GM23338 (cell line): Measurements from ENCODE around the gene CRYZL1. TPM values are rescaled to one million over a fixed set of nuclear protein-coding genes. Genes with fewer than 3 reads are reported as not detected.

ENCODE experiments used
- ATAC-seq: fragments of 200-7000 bp; cut with Tn5 transposase; 3 replicates; pipeline ENCODE4 v1.9.1; 2020
- DNase-seq: peaks from one replicate; pipeline ENCODE4 v3.0.0-alpha.2; 2015; ENCODE audit warnings: low spot score
- H2AFZ ChIP-seq: fragments of 200-600 bp; sonication (generic); 2 replicates; pipeline ENCODE4 v1.8.0; 2016; ENCODE audit warnings: antibody characterized with exemption, mild to moderate bottlenecking, moderate library complexity
- H3F3A ChIP-seq: fragments of 200-600 bp; sonication (generic); replicated peaks from 2 replicates; pipeline ENCODE4 v1.8.0; 2017; ENCODE audit warnings: antibody characterized with exemption, mixed run types, low read depth
- H3K27ac ChIP-seq: fragments of 200-600 bp; sonication (generic); 2 replicates; pipeline ENCODE4 v1.6.1; 2016; ENCODE audit warnings: low read depth
- H3K27me3 ChIP-seq: fragments of 200-600 bp; sonication (generic); 2 replicates; pipeline ENCODE4 v1.8.0; 2016; ENCODE audit warnings: mild to moderate bottlenecking, mixed run types, moderate library complexity; ENCODE audit not compliant: insufficient read depth
- H3K36me3 ChIP-seq: fragments of 200-600 bp; sonication (generic); 2 replicates; pipeline ENCODE4 v1.8.0; 2016; ENCODE audit warnings: mild to moderate bottlenecking; ENCODE audit not compliant: insufficient read depth
- H3K4me1 ChIP-seq: fragments of 200-600 bp; sonication (generic); 2 replicates; pipeline ENCODE4 v1.8.0; 2016; ENCODE audit warnings: mild to moderate bottlenecking, moderate library complexity; ENCODE audit not compliant: insufficient read depth
- H3K4me2 ChIP-seq: fragments of 200-600 bp; sonication (generic); 2 replicates; pipeline ENCODE4 v1.7.1; 2017; ENCODE audit warnings: mixed run types
- H3K4me3 ChIP-seq: fragments of 200-600 bp; sonication (generic); 2 replicates; pipeline ENCODE4 v1.6.1; 2016; ENCODE audit warnings: mixed run types
- H3K79me2 ChIP-seq: fragments of 200-600 bp; sonication (generic); replicated peaks from 2 replicates; pipeline ENCODE4 v1.8.0; 2017; ENCODE audit warnings: mild to moderate bottlenecking; ENCODE audit not compliant: insufficient read depth
- H3K9me2 ChIP-seq: fragments of 200-600 bp; sonication (generic); 2 replicates; pipeline ENCODE4 v1.8.0; 2017; ENCODE audit not compliant: insufficient read depth
- H4K20me1 ChIP-seq: fragments of 200-600 bp; sonication (generic); replicated peaks from 2 replicates; pipeline ENCODE4 v1.8.0; 2017; ENCODE audit warnings: mild to moderate bottlenecking; ENCODE audit not compliant: insufficient read depth
- H3K27ac Mint-ChIP-seq: 2 replicates; pipeline ENCODE4 v1.8.0; 2020; ENCODE audit warnings: inconsistent platforms, mild to moderate bottlenecking, moderate library complexity, mixed read lengths
- H3K27me3 Mint-ChIP-seq: 3 replicates; pipeline ENCODE4 v1.8.0; 2022; ENCODE audit warnings: low read depth, mild to moderate bottlenecking, moderate library complexity, mixed read lengths, inconsistent platforms; ENCODE audit not compliant: insufficient read depth, poor library complexity
- H3K36me3 Mint-ChIP-seq: 3 replicates; pipeline ENCODE4 v1.8.0; 2021; ENCODE audit warnings: low read depth, mild to moderate bottlenecking, inconsistent platforms, moderate library complexity, mixed read lengths
- H3K4me1 Mint-ChIP-seq: 3 replicates; pipeline ENCODE4 v1.8.0; 2020; ENCODE audit warnings: mild to moderate bottlenecking, inconsistent platforms, mixed read lengths
- H3K4me3 Mint-ChIP-seq: 3 replicates; pipeline ENCODE4 v1.8.0; 2021; ENCODE audit warnings: moderate library complexity, mild to moderate bottlenecking, inconsistent platforms, mixed read lengths
- H3K9me3 Mint-ChIP-seq: 3 replicates; pipeline ENCODE4 v1.8.0; 2020; ENCODE audit warnings: moderate library complexity, mild to moderate bottlenecking, inconsistent platforms, mixed read lengths
- CREB1 ChIP-seq: fragments of 250-450 bp; sonication (Bioruptor Pico); IDR thresholded peaks from 2 replicates; pipeline ENCODE4 v1.5.0; 2020; ENCODE audit warnings: low read depth, mild to moderate bottlenecking, moderate library complexity
- CTCF ChIP-seq, 2 experiments: fragments of 200-600 bp in 1 of 2; sonication (generic) in 1 of 2; conservative IDR thresholded peaks; 2 replicates each; pipeline versions ENCODE4 v1.5.1 to v1.6.1; 2016 to 2017; ENCODE audit warnings: antibody characterized with exemption in 2 of 2, low read depth in 2 of 2, mild to moderate bottlenecking in 2 of 2, moderate library complexity in 1 of 2
- EZH2 ChIP-seq: fragments of 200-600 bp; sonication (generic); IDR thresholded peaks from one replicate; pipeline ENCODE4 v1.8.0; 2017; ENCODE audit warnings: antibody characterized with exemption, mild to moderate bottlenecking, low read depth; ENCODE audit not compliant: unreplicated experiment
- EZH2phosphoT487 ChIP-seq: fragments of 200-600 bp; sonication (generic); IDR thresholded peaks from one replicate; pipeline ENCODE4 v1.8.1; 2018; ENCODE audit warnings: antibody characterized with exemption; ENCODE audit not compliant: unreplicated experiment
- JUNB ChIP-seq: IDR thresholded peaks from one replicate; pipeline ENCODE4 v1.6.1; 2016; ENCODE audit warnings: antibody characterized with exemption; ENCODE audit not compliant: unreplicated experiment
- NANOG ChIP-seq: IDR thresholded peaks from 2 replicates; pipeline ENCODE4 v1.6.1; 2016; ENCODE audit warnings: antibody characterized with exemption, borderline replicate concordance
- POLR2AphosphoS5 ChIP-seq: IDR thresholded peaks from 2 replicates; pipeline ENCODE4 v1.6.1; 2016; ENCODE audit warnings: antibody characterized with exemption, low read depth
- REST ChIP-seq: IDR thresholded peaks from one replicate; pipeline ENCODE4 v1.6.1; 2018; ENCODE audit warnings: antibody characterized with exemption; ENCODE audit not compliant: unreplicated experiment
- STAT1 ChIP-seq: IDR thresholded peaks from one replicate; pipeline ENCODE4 v1.6.1; 2016; ENCODE audit warnings: antibody characterized with exemption; ENCODE audit not compliant: unreplicated experiment
- ZNF114 ChIP-seq: fragments of 250-450 bp; sonication (Bioruptor Pico); IDR thresholded peaks from 2 replicates; pipeline ENCODE4 v1.5.0; 2020; ENCODE audit warnings: mild to moderate bottlenecking, moderate library complexity
- ZNF331 ChIP-seq: fragments of 250-450 bp; sonication (Bioruptor Pico); IDR thresholded peaks from 2 replicates; pipeline ENCODE4 v1.5.0; 2020; ENCODE audit warnings: low read depth, mild to moderate bottlenecking, moderate library complexity
- ZNF462 ChIP-seq: fragments of 250-450 bp; sonication (Bioruptor Pico); IDR thresholded peaks from 2 replicates; pipeline ENCODE4 v1.5.0; 2020; ENCODE audit warnings: mild to moderate bottlenecking, moderate library complexity
- polyA plus RNA-seq: library from polyadenylated mRNA; unstranded; fragments of >200 nt; fragmentation: Nextera tagmentation; extraction: Ambion mirVana; gene quantifications from 2 replicates; pipeline ENCODE4 v1.2.1, GENCODE V29; 2016
- total RNA-seq: library from RNA; depleted of rRNA; stranded (reverse); fragments of >200 nt; shearing (Covaris generic); gene quantifications from 2 replicates; pipeline ENCODE4 v1.2.3, GENCODE V29; 2014

CRYZL1 gene
- total and polyA plus RNA-seq, 2 experiments from 2014 or later, result 23.8 to 40.5 TPM

GRCh38 chr21:33659568-33659949, 18.0 kb upstream of the CRYZL1 start:
- Mint-ChIP-seq H3K36me3 (peaks cover 6% of the 10 kb centered on the region; the same call in 2 of the 3 replicates), H3K27ac (no peak overlapping the region), H3K4me3 (no peak overlapping the region), H3K4me1 (peaks cover 37% of the 10 kb centered on the region), H3K27me3 (peaks cover 2% of the 10 kb centered on the region), H3K9me3 (no peaks in the 10 kb centered on the region)
- Histone ChIP-seq H3K4me1 (peaks cover 8% of the 10 kb centered on the region), H2AFZ (no peak overlapping the region), H3K36me3 (no peaks in the 10 kb centered on the region), H3K27me3 (no peaks in the 10 kb centered on the region), H3K4me2 (no peak overlapping the region), H3K27ac (no peak overlapping the region), H3K9me2 (no peaks in the 10 kb centered on the region), H3F3A (no peaks in the 10 kb centered on the region; the same call in 1 of the 2 replicates), H3K4me3 (no peak overlapping the region), H3K79me2 (peaks cover 100% of the 10 kb centered on the region), H4K20me1 (peaks cover 38% of the 10 kb centered on the region)
- DNase-seq, result no peak
- no peak for ATAC-seq
- TF ChIP-seq CREB1 (CRISPR knock-in tag) (no peak), STAT1 (no peak), JUNB (no peak), NANOG (no peak), ZNF462 (CRISPR knock-in tag) (no peak), ZNF331 (CRISPR knock-in tag) (no peak), EZH2phosphoT487 (no peak), EZH2 (no peak), ZNF114 (CRISPR knock-in tag) (no peak), POLR2AphosphoS5 (no peak), CTCF (conservative IDR thresholded peaks at IDR 0.05; ENCODE audit: low read depth in 2 of 2) (no peak), REST (no peak)
